HUES64 (cell line): Measurements from ENCODE around the gene AHSG.

Experiments
- H3K27ac ChIP-seq: 2 replicates; pipeline ENCODE4 v1.7.0; 2013; ENCODE audit warnings: low read depth, low read length, inconsistent platforms
- H3K27me3 ChIP-seq: 2 replicates; pipeline ENCODE4 v1.6.1; 2013; ENCODE audit warnings: mild to moderate bottlenecking, low read length; ENCODE audit not compliant: insufficient read depth
- H3K36me3 ChIP-seq: 2 replicates; pipeline ENCODE4 v1.6.1; 2013; ENCODE audit warnings: mild to moderate bottlenecking, low read length; ENCODE audit not compliant: insufficient read depth
- H3K4me1 ChIP-seq: 2 replicates; pipeline ENCODE4 v1.6.1; 2013; ENCODE audit warnings: mild to moderate bottlenecking, low read length, moderate library complexity; ENCODE audit not compliant: insufficient read depth
- H3K4me3 ChIP-seq: 2 replicates; pipeline ENCODE4 v1.5.1; 2013; ENCODE audit warnings: mild to moderate bottlenecking, low read length, moderate library complexity
- H3K9ac ChIP-seq: 2 replicates; pipeline ENCODE4 v1.6.1; 2013; ENCODE audit warnings: mild to moderate bottlenecking, low read depth, low read length
- H3K9me3 ChIP-seq: 2 replicates; pipeline ENCODE4 v1.6.1; 2013; ENCODE audit warnings: low read depth, low read length; ENCODE audit not compliant: insufficient read depth
- WGBS: fragments of 150-250, 120-280 bp; methylation state at CpG from one replicate; pipeline ENCODE4 v1.1.7; 2013; ENCODE audit warnings: missing lambda C conversion rate; 5-methylcytosine and 5-hydroxymethylcytosine counted together

AHSG gene

GRCh38 chr3:186593862-186594261 is 19.0 kb upstream of the AHSG start:
- no peaks in the 10 kb centered on the region for H3K9me3 ChIP-seq
- H3K4me1 ChIP-seq: peaks cover 9% of the 10 kb centered on the region
- H3K36me3 ChIP-seq: no peaks in the 10 kb centered on the region
- WGBS: 97% methylated on average over 3 of the region's 3 CpGs
- H3K27me3 ChIP-seq: no peaks in the 10 kb centered on the region
- H3K27ac ChIP-seq: no peak overlapping the region
- H3K9ac ChIP-seq: no peak overlapping the region
- H3K4me3 ChIP-seq: no peak overlapping the region

DNA sequence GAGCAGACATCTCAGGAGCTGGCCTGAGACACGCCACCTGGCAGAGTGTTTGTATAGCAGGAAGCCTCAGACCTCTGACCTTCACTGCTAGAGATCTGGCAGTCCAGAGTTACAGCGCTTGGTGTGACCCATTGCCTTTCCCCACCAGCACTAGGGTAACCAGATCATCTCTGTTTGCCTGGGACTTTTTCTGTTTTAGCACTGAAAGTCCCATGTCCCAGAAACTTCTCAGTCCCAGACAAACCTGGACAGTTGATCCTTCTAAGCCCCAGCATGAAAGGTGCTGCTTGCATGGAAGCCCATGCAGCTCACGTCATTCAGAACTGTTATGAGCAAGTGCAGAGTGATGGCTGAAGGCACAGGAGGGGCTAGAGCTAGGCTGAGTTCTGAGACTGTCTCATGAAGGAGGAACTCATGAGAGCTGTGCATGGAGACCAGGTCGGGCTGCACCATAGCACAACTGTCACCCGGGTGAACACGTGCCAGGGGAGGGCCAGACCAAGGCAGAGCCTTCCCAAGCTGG is 18.2 kb upstream of the AHSG start:
- no peaks in the 10 kb centered on the region for H3K36me3 ChIP-seq
- H3K4me3 ChIP-seq: no peak overlapping the region
- 94% methylated on average over 6 of the region's 6 CpGs for WGBS
- no peaks in the 10 kb centered on the region for H3K9me3 ChIP-seq
- H3K4me1 ChIP-seq: peaks cover 9% of the 10 kb centered on the region
- H3K9ac ChIP-seq: no peak overlapping the region
- H3K27me3 ChIP-seq: no peaks in the 10 kb centered on the region
- H3K27ac ChIP-seq: no peak overlapping the region

DNA sequence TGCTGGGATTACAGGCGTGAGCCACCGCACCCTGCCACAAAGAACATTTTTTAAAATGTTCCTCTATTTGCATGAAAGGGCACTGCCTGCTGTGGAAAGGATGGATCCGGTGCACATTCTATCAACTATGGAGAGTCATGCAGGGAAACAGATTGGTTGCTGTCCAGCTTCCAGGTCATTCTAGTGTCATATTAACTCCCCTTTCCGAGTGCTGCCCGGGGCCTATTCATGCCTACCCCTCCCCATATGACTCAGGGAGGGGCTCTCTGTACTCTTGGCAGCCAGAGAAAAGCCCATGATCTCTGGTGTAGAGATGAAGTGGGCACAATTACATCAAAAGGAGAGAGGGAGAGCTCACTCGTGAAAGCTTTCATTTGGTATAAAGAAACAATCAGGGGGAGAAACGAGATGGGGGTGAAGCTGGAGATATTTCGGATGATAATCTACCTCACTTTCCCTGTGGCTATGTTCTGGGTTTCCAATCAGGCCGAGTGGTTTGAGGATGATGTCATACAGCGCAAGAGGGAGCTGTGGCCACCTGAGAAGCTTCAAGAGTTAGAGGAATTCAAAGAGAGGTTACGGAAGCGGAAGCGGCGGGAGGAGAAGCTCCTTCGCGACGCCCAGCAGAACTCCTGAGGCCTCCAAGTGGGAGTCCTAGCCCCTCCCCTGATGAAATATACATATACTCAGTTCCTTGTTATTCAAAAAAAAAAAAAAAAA is 16.1 kb upstream of the AHSG start:
- Histone ChIP-seq H3K36me3 (no peaks in the 10 kb centered on the region), H3K27ac (no peak overlapping the region), H3K9ac (no peak overlapping the region), H3K9me3 (no peaks in the 10 kb centered on the region), H3K27me3 (no peaks in the 10 kb centered on the region), H3K4me3 (no peak overlapping the region), H3K4me1 (peaks cover 9% of the 10 kb centered on the region)
- WGBS: 43% methylated on average over 15 of the region's 17 CpGs

DNA sequence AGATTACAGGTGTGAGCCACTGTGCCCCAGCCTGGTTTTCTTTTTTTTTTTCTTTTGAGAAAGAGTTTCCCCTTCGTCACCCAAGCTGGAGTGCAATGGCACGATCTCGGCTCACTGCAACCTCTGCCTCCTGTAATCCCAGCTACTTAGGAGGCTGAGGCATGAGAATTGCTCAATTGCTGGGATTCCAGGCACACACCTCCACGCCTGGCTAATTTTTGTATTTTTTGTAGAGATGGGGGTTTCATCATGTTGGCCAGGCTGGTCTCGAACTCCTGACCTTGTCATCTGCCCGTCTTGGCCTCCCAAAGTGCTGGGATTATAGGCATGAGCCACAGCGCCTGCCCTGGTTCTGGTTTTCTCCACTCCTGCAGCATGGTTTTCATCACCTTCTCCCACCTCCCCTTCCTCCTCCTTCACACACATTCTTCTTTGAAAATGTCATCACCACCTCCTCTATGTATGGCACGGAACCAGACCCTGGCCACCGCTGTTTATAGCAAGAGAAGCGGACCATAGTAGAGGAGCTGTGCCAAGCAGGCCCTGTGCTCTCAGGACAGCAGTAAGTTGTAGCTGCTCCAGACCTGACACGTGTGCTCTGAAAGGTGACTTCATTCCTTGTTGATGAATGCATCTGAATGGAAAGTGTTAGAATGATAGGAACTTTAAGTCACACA is 14.6 kb upstream of the AHSG start:
- H3K27me3 ChIP-seq: no peaks in the 10 kb centered on the region
- H3K4me1 ChIP-seq: peaks cover 12% of the 10 kb centered on the region
- no peaks in the 10 kb centered on the region for H3K36me3 ChIP-seq
- H3K27ac ChIP-seq: no peak overlapping the region
- no peaks in the 10 kb centered on the region for H3K9me3 ChIP-seq
- WGBS: 91% methylated on average over 11 of the region's 11 CpGs
- no peak overlapping the region for H3K4me3 ChIP-seq
- no peak overlapping the region for H3K9ac ChIP-seq

DNA sequence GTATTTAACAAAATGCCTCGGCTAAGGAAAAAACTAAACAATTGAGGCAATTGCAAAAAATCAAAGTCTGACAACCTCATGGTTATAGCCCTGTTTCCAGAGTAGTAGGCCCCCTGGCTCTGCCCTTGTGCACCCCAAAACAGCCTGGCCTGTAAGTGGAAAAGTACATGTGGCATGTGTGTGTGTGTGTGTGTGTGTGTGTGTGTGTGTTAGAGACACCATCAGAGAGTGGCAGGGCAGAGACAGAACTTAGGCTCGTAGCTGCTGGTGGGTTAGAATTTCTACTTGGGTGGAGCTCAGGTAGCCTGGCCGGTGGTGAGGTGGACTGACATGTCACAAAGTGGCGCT is 14.1 kb upstream of the AHSG start:
- Histone ChIP-seq H3K27me3 (no peaks in the 10 kb centered on the region), H3K9me3 (no peaks in the 10 kb centered on the region), H3K27ac (no peak overlapping the region), H3K36me3 (no peaks in the 10 kb centered on the region), H3K9ac (no peak overlapping the region), H3K4me1 (peaks cover 12% of the 10 kb centered on the region), H3K4me3 (no peak overlapping the region)
- WGBS: 87% methylated on average over 4 of the region's 4 CpGs

- no peaks in the 10 kb centered on the region for H3K27me3 ChIP-seq
- H3K4me3 ChIP-seq: no peak overlapping the region
- no peaks in the 10 kb centered on the region for H3K9me3 ChIP-seq
- H3K9ac ChIP-seq: no peak overlapping the region
- no peaks in the 10 kb centered on the region for H3K36me3 ChIP-seq
- 85% methylated on average over 12 of the region's 12 CpGs for WGBS
- H3K4me1 ChIP-seq: peaks cover 12% of the 10 kb centered on the region
- no peak overlapping the region for H3K27ac ChIP-seq
Measured at GRCh38 chr3:186599142-186599784, 13.6 kb upstream of the AHSG start.

DNA sequence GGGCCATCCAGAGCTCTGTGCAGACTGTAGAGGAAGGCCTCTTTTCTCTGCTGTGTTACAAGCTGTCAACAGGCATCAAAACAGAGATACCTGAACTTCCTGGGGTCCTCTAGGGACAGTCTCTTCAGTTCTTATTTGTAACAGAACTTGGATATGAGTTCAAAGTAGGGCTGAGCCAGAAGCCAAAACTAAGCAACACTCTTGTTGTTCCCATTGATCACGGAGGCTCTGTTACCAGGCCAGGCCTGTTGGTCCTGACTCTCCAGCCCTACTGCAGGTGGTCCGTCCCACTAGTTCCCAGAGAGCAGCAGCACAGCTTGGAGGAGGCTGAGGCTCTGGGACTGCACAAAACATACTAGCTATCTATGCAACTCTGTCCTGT is 13.1 kb upstream of the AHSG start:
- H3K4me1 ChIP-seq: peaks cover 12% of the 10 kb centered on the region
- H3K27me3 ChIP-seq: no peaks in the 10 kb centered on the region
- WGBS: 88% methylated on average over 2 of the region's 2 CpGs

GRCh38 chr3:186600896-186601295 is 12.0 kb upstream of the AHSG start:
- H3K27me3 ChIP-seq: no peaks in the 10 kb centered on the region
- no peak overlapping the region for H3K27ac ChIP-seq
- WGBS: 83% methylated on average over 3 of the region's 3 CpGs

More for the DNA sequence above, 13.1 kb upstream of the AHSG start:
- no peak overlapping the region for H3K9ac ChIP-seq
- H3K36me3 ChIP-seq: no peaks in the 10 kb centered on the region
- no peak overlapping the region for H3K27ac ChIP-seq
- no peaks in the 10 kb centered on the region for H3K9me3 ChIP-seq
- no peak overlapping the region for H3K4me3 ChIP-seq

GRCh38 chr3:186603159-186603558 is 9.7 kb upstream of the AHSG start:
- Histone ChIP-seq H3K27me3 (no peaks in the 10 kb centered on the region), H3K9ac (no peak overlapping the region)
- WGBS: 92% methylated on average over 7 of the region's 7 CpGs

More at GRCh38 chr3:186600896-186601295, 12.0 kb upstream of the AHSG start:
- no peaks in the 10 kb centered on the region for H3K36me3 ChIP-seq
- H3K9ac ChIP-seq: no peak overlapping the region
- H3K9me3 ChIP-seq: no peaks in the 10 kb centered on the region
- H3K4me3 ChIP-seq: no peak overlapping the region
- peaks cover 12% of the 10 kb centered on the region for H3K4me1 ChIP-seq

DNA sequence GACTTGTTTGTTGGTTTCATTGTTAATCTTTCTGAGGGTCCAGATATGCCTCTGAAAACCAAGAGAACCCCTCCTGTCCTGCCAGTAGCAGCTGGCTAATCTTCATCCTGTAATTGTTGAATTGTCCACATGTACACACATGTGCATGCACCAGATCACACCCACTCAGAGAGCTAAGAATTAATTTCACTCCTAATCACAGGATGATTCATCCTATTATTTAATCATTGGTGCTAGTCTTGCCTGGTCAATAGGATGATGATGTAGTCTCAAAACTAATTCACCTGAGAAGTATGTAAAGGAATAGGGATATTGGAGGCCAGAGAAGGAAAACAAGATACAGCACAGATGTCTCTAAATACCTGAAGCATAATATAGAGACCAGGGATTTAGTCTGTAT is 7.8 kb upstream of the AHSG start:
- no peak overlapping the region for H3K4me3 ChIP-seq
- no peaks in the 10 kb centered on the region for H3K27me3 ChIP-seq
- no peak overlapping the region for H3K9ac ChIP-seq
- H3K4me1 ChIP-seq: 0 out of 2 replicates have a peak, but pooled peaks cover 3% of the 10 kb centered on the region
- H3K36me3 ChIP-seq: no peaks in the 10 kb centered on the region
- H3K9me3 ChIP-seq: no peaks in the 10 kb centered on the region
- H3K27ac ChIP-seq: no peak overlapping the region

More at GRCh38 chr3:186603159-186603558, 9.7 kb upstream of the AHSG start:
- Histone ChIP-seq H3K36me3 (no peaks in the 10 kb centered on the region), H3K4me1 (0 out of 2 replicates have a peak, but pooled peaks cover 3% of the 10 kb centered on the region), H3K4me3 (no peak overlapping the region), H3K9me3 (no peaks in the 10 kb centered on the region), H3K27ac (no peak overlapping the region)
